Upper lobe of left lung (tissue), 4 donors: ENCODE results near the gene ST3GAL3.

Experiments
- EP300 ChIP-seq, 4 donors: sonication (generic); formaldehyde crosslinking; IDR thresholded peaks; one replicate each; pipeline ENCODE4 v1.5.1; 2017; ENCODE audit warnings: antibody characterized with exemption in 4 of 4, control low read depth in 2 of 4
- POLR2A ChIP-seq, 4 donors: fragments of 450-650 bp; IDR thresholded peaks; one replicate each; pipeline ENCODE4 v1.5.1; 2016 to 2017; ENCODE audit warnings: antibody characterized with exemption in 4 of 4, mild to moderate bottlenecking in 2 of 4
- POLR2AphosphoS5 ChIP-seq, 2 donors: sonication (generic); formaldehyde crosslinking; IDR thresholded peaks; one replicate each; pipeline ENCODE4 v1.5.1; 2017; ENCODE audit warnings: antibody characterized with exemption in 2 of 2
- TF ChIP-seq, protein P1 (sequence below), 6 experiments: fragments of 450-650 bp in 4 of 6; fragments of 200-600 bp in 2 of 6; sonication (generic) in 2 of 6; IDR thresholded peaks; one replicate each; pipeline ENCODE4 v1.5.1; 2016 to 2019; ENCODE audit warnings: antibody characterized with exemption in 6 of 6

DNA sequence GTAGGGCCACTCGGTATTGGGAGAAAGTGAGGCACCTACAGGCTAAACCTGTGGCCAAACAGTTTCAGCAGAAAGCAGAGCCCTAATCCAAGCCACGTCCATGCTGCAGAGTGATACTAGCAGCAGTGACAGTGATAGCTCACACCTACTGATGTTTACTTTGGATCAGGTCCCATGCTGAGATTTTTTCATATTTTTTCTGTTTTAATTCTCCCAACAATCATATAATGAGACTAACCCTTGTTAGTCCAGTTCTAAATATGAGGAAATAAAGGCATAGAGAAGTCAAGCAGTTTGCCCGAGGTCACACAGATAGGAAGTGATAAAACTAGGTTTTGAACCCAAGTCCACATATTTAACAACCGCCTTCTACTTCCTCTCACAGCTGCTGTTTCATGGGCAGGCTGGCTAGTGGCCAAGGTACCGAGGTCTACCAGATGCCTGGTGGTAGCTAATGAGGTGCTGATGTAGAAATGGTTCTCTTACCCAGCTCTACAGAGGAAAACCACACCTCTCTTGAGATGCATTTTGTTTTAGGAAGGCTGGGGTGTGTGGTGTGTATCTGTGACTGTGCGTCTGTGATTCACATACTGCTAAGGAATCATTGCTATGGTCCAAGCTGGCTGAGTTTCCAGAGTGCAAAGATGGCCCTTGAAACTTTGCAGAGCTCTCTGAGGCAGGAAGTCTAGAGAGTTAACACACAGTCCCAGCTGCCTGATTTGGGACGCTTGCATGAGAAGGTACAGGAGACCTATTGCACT, 146.0 kb downstream of the ST3GAL3 start:
- TF ChIP-seq, protein P1, sequence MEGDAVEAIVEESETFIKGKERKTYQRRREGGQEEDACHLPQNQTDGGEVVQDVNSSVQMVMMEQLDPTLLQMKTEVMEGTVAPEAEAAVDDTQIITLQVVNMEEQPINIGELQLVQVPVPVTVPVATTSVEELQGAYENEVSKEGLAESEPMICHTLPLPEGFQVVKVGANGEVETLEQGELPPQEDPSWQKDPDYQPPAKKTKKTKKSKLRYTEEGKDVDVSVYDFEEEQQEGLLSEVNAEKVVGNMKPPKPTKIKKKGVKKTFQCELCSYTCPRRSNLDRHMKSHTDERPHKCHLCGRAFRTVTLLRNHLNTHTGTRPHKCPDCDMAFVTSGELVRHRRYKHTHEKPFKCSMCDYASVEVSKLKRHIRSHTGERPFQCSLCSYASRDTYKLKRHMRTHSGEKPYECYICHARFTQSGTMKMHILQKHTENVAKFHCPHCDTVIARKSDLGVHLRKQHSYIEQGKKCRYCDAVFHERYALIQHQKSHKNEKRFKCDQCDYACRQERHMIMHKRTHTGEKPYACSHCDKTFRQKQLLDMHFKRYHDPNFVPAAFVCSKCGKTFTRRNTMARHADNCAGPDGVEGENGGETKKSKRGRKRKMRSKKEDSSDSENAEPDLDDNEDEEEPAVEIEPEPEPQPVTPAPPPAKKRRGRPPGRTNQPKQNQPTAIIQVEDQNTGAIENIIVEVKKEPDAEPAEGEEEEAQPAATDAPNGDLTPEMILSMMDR (IDR thresholded peaks at IDR 0.05), result no peak
- no peak for TF ChIP-seq POLR2A (IDR thresholded peaks at IDR 0.05)
- TF ChIP-seq EP300 (IDR thresholded peaks at IDR 0.05), result no peak
- TF ChIP-seq POLR2AphosphoS5 (IDR thresholded peaks at IDR 0.05), result no peak
